ENCODE results near the gene SNRK. TPM values are rescaled to one million over a fixed set of nuclear protein-coding genes. Genes with fewer than 3 reads are reported as not detected.

The SNRK gene
- total and polyA plus RNA-seq, 2 experiments from 2014 or later, result 5.5 to 18.8 TPM

DNA sequence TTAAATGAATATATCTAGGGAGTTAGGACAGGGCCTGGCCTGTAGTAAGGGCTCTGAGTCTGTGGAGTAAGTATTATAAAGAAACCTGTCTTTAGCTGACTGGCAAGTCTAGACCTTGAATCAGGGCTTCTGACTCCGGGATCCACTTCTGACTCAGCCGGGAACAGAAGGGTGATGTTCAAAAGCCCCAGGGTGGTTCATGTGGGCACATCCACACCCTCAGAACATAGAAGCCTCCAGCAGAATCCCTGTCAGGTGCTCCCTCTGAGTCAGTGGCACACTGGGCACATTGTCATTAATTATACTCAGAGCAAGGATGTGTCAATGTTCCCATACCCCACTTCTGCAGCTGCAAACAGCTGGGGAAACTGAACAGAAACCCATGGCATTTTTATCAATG lies 26.7 kb upstream of the SNRK start (continued):
- TF ChIP-seq ZNF462 (CRISPR knock-in tag; IDR thresholded peaks at IDR 0.05) (no peak), POLR2AphosphoS5 (IDR thresholded peaks at IDR 0.05; ENCODE audit: low read depth) (no peak), NANOG (IDR thresholded peaks at IDR 0.05; ENCODE audit: borderline replicate concordance) (no peak), CREB1 (CRISPR knock-in tag; IDR thresholded peaks at IDR 0.05; ENCODE audit: low read depth) (no peak)
- TF ChIP-seq, protein P1, sequence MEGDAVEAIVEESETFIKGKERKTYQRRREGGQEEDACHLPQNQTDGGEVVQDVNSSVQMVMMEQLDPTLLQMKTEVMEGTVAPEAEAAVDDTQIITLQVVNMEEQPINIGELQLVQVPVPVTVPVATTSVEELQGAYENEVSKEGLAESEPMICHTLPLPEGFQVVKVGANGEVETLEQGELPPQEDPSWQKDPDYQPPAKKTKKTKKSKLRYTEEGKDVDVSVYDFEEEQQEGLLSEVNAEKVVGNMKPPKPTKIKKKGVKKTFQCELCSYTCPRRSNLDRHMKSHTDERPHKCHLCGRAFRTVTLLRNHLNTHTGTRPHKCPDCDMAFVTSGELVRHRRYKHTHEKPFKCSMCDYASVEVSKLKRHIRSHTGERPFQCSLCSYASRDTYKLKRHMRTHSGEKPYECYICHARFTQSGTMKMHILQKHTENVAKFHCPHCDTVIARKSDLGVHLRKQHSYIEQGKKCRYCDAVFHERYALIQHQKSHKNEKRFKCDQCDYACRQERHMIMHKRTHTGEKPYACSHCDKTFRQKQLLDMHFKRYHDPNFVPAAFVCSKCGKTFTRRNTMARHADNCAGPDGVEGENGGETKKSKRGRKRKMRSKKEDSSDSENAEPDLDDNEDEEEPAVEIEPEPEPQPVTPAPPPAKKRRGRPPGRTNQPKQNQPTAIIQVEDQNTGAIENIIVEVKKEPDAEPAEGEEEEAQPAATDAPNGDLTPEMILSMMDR (conservative IDR thresholded peaks at IDR 0.05; ENCODE audit: low read depth in 2 of 2), result no peak

DNA sequence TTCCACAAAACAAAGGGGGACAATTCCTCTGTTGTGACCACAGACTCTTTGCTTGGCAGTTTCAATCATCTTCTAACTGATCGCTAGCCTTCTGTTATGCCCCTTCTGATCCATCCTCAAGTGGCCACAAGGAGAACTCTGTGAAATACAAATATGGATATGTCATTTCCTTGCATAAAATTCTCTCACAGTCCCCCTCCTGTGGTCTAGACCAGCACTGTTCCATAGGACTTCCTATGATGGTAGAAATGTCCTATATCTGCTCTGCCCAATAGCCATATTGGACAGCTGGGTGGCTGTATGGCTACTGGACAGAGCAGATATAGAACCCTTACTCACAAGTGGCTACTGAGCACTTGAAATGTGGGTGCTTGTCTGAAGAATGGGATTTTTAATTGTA lies 25.9 kb upstream of the SNRK start:
- DNase-seq (ENCODE audit: low spot score), result no peak
- Histone ChIP-seq H3K36me3 (ENCODE audit: insufficient read depth) (no peaks in the 10 kb centered on the region), H3K27me3 (ENCODE audit: insufficient read depth) (no peaks in the 10 kb centered on the region), H3K4me2 (no peak overlapping the region), H3K4me1 (ENCODE audit: insufficient read depth) (no peaks in the 10 kb centered on the region), H2AFZ (no peak overlapping the region), H3K27ac (ENCODE audit: low read depth) (no peak overlapping the region), H3K9me2 (ENCODE audit: insufficient read depth) (peaks cover 8% of the 10 kb centered on the region; the same call in 1 of the 2 replicates), H3K4me3 (no peak overlapping the region), H3F3A (replicated peaks; ENCODE audit: low read depth) (no peaks in the 10 kb centered on the region), H4K20me1 (replicated peaks; ENCODE audit: insufficient read depth) (no peaks in the 10 kb centered on the region), H3K79me2 (replicated peaks; ENCODE audit: insufficient read depth) (no peaks in the 10 kb centered on the region)
- H3K27ac Mint-ChIP-seq, result no peak overlapping the region
- peaks cover 7% of the 10 kb centered on the region for H3K27me3 Mint-ChIP-seq (ENCODE audit: insufficient read depth, low read depth, poor library complexity)
- H3K4me1 Mint-ChIP-seq, result no peaks in the 10 kb centered on the region
- no peaks in the 10 kb centered on the region for H3K36me3 Mint-ChIP-seq (ENCODE audit: low read depth)
- no peak for TF ChIP-seq ZNF462 (CRISPR knock-in tag; IDR thresholded peaks at IDR 0.05)
- TF ChIP-seq STAT1 (IDR thresholded peaks at IDR 0.05; ENCODE audit: unreplicated experiment), result no peak
- TF ChIP-seq POLR2AphosphoS5 (IDR thresholded peaks at IDR 0.05; ENCODE audit: low read depth), result no peak
- no peaks in the 10 kb centered on the region; the same call in 2 of the 3 replicates for H3K9me3 Mint-ChIP-seq
- no peak for ATAC-seq
- H3K4me3 Mint-ChIP-seq, result no peak overlapping the region

Measured in GM23338 (cell line).